NCI-H2196 treated with DMSO at 0.1 percent for 48 hours (cell line): ENCODE data around the gene NBEA.

Experiments
- DNase-seq: peaks from one replicate; lab custom pipeline; 2025; ENCODE audit not compliant: unreplicated experiment; lab: John Stamatoyannopoulos, UW

Gene NBEA

GRCh38 chr13:35554972-35555623 is 613.0 kb downstream of the NBEA start:
- no peak for DNase-seq

- DNase-seq: no peak
These were observed 615.4 kb downstream of the NBEA start for GRCh38 chr13:35557475-35557874.

- DNase-seq: no peak
These were observed 619.5 kb downstream of the NBEA start for GRCh38 chr13:35561540-35561939.

- DNase-seq: no peak
These were observed 623.2 kb downstream of the NBEA start for GRCh38 chr13:35565273-35565672.

GRCh38 chr13:35566340-35566739 is 624.3 kb downstream of the NBEA start:
- DNase-seq: no peak

DNA sequence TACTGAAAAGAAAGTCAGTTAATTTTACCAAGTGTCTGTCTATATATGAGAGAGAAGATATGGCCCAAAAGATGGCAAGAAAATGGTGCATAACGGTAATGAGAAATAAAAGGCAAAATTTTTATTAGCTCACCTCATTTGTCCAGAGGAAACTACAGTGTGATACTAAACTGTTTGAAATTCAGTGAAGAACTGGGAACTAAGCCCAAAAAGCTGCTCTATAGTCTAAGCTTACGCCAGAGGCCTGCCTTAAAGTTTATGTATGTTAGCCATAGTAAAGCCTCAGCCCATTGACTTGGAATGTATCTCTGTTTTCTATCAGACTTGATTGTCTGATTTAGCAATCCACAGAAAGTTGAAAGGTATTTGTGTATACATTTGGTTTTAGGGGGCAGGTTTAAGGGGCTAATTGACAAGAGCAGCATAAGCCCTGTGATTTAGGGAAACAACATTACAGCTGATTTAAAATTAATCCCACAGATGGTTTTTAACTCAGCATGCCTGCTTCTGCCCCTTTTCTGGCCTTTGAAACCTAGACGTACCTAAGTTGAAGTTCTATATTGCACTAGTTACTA is 625.4 kb downstream of the NBEA start:
- no peak for DNase-seq

DNA sequence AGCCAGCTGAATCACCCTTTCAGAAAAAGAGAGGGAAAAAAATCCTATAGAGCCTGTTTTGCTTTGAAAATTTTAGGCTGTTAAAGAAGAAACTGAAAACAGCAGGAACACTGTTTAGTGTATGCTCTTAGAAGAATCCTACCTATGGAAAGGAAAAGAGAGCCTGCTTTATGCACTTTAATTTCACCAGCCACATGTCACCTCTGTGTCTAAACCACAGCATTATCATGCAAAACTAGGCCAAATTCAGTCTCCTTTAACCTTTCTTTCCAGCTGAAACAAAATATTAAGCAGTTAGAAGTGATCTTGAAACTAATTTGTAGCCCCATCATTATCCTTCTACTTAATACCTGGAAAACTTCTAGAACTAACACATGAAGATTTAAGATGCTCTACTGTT is 631.6 kb downstream of the NBEA start:
- no peak for DNase-seq

DNA sequence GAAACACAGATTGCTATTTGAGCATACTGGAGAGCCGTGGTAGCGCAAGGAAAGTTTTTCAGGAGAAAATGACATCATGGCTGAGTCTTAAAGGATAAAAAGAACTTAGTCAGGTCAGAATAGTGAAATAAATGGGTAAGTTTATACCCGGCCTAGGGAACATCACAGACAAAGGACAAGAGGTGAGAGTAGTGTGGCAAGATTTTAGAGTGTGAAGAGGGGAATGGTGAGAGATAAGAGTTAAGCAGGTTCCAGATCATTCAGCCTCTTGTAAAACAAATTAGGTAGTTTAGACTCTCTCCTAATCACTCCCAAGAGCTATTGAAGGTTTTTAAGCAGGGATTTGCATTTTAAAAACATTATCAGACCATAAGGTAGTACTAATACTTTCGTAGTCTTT is 650.4 kb downstream of the NBEA start:
- no peak for DNase-seq

GRCh38 chr13:35593651-35594050 is 651.6 kb downstream of the NBEA start:
- DNase-seq: no peak

DNA sequence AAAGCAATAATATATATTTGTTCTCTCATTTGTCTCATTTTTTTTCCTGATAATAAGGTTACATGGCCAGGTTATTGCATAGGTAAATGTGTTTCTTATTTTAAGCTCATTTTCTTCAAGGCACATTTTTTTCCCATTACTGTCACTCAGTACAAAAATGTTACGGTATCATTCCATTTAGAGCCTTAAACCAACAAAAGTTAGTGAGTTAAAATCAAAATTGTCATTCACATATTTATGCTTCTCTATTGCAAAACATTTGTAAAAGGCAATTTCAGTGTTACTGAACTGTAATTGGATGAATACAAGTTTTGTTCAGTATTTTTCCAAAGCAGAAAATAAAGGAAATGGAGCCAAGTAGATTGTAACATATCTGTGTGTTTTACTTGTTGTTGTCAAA is 652.0 kb downstream of the NBEA start:
- no peak for DNase-seq

DNA sequence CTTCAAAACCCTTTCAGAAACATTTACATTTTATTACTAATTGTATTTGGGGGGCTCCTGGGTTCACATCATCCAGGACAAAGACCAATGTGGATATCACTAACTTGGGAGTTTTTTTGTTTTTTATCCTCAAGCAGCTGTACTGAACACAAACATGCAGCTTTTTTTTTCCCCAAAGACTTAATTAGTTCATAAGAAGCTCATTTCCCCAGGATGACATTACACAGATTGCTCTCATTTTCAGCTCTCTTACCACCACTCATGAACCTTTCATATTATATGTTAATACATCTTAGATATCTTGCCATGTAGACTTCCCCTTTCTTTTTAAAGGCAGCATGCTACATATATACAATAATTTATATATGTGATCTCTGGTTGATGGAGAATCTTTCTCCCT is 653.1 kb downstream of the NBEA start:
- DNase-seq: no peak

- DNase-seq: no peak
These were observed 654.4 kb downstream of the NBEA start for GRCh38 chr13:35596321-35597030.

- no peak for DNase-seq
These were observed 655.4 kb downstream of the NBEA start for GRCh38 chr13:35597451-35597850.

DNA sequence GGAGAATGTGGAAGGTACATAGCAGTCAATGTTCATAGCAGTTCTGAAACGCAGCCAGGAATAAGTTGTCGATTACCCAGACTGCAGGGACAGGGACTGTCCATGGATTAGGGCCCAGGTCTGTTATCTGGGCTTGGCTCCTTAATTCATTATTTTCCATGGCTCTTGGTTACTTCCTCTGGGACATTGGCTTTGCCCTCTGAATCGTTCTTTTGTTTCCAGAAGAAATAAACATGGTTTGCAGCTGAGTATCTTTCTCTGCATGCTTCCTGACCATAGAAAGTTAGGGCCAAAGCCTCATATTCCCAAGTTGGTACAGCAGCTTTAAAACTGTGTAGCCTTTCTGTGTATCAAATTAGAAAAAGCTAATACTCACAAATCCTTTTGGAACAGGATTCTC is 656.2 kb downstream of the NBEA start:
- no peak for DNase-seq

DNA sequence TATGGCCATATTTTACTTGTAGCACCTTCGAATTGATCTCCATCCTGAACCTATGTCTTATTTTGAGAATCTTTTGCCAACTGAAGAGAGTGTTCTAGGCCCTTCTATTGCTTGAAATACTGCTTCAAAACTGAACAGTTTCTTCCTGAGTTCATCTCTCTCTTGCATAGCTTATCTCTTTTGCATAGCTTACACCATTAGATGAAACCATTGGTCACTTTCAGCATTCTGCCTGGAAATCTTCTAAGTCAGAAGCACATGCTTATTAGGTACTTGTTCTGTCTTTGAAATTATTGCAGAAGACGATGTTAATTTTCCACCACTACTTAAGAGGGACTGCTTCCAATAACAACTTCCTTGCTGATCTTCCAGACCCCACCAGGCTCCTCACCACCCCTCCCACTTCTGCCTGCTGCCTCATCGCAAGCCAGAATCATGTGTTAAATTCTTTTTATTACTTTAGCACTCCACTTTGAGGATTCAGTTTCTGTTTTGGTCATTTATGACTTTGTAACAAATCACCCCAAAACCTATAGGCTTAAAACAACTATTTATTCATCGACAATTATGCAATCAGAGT is 656.8 kb downstream of the NBEA start:
- no peak for DNase-seq

GRCh38 chr13:35599384-35599783 is 657.3 kb downstream of the NBEA start:
- no peak for DNase-seq

GRCh38 chr13:35600137-35600536 is 658.1 kb downstream of the NBEA start:
- DNase-seq: no peak

- no peak for DNase-seq
These were observed 661.7 kb downstream of the NBEA start for GRCh38 chr13:35603593-35604285.

DNA sequence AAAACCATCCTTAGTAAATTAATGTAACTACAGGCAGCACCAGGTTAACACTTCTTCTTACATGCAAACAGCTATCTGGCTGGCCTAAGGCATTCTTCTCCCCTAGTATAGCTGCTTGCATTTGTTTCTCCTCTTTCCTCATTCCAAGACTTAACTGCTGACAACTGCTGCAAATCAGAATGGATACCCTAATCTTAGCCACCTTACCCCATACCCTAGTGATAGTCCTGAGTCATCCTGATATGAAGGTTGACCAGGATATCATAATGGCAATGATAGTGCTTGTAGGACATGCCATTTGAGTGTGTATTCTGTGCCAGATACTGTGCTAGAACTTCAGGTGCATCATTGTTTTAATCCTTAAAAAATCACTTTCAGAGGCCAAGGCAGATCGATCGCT is 672.6 kb downstream of the NBEA start:
- no peak for DNase-seq

- DNase-seq: no peak
These were observed 675.4 kb downstream of the NBEA start for GRCh38 chr13:35617420-35617819.

DNA sequence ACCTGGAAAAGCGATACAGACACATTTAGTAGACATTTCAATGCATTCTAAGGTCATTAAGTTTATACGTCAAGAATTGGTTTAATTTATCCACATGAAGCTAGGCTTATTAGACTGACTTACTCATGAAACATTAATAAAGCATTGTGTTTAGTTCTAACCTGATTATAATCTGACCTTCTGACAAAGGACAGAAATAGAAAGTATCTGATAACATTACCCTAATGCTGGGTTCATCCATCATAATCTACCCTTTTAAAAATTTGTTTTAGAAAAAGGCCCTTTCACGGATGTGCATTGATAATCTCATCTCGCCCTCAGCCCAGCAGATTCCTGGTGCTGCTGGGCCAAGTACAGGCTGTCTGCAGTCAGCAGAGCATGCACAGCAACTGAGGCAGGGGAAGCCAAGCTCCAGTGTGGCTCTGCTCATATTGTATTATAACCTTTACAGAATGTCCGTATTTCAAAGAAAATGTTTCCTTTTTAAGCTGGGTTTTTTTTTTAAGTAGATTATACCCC is 676.6 kb downstream of the NBEA start:
- no peak for DNase-seq
